Lung (tissue), 12 donors: ENCODE measurements around the gene CMTR1. TPM values are rescaled to one million over a fixed set of nuclear protein-coding genes. Genes with fewer than 3 reads are reported as not detected.

Experiments used
- ATAC-seq: fragments of 200-7000 bp; cut with Tn5 transposase; one replicate; pipeline ENCODE4 v1.9.1; 2020; ENCODE audit warnings: moderate number of reproducible peaks; ENCODE audit not compliant: insufficient read depth, low FRiP score
- DNase-seq, 3 donors: peaks; one replicate each; pipeline ENCODE4 v3.0.0-alpha.2; 2013 to 2017
- H3K27ac ChIP-seq, 2 donors: one replicate each; pipeline ENCODE4 v1.5.1; 2013; ENCODE audit warnings: mild to moderate bottlenecking in 2 of 2, moderate library complexity in 2 of 2, control low read depth in 1 of 2, inconsistent platforms in 1 of 2, low read depth in 1 of 2, low read length in 1 of 2
- H3K27me3 ChIP-seq, 3 donors: one replicate each; pipeline ENCODE4 v1.5.1; 2013; ENCODE audit warnings: low read length in 2 of 3; ENCODE audit not compliant: control insufficient read depth in 3 of 3, insufficient read depth in 3 of 3
- H3K36me3 ChIP-seq, 4 donors: one replicate each; pipeline ENCODE4 v1.5.1; 2013; ENCODE audit warnings: low read length in 4 of 4, mild to moderate bottlenecking in 1 of 4, moderate library complexity in 1 of 4; ENCODE audit not compliant: control insufficient read depth in 4 of 4, insufficient read depth in 4 of 4
- H3K4me1 ChIP-seq, 5 donors: one replicate each; pipeline ENCODE4 v1.5.1; 2013; ENCODE audit warnings: low read length in 5 of 5, mild to moderate bottlenecking in 2 of 5, moderate library complexity in 1 of 5; ENCODE audit not compliant: control insufficient read depth in 5 of 5, insufficient read depth in 5 of 5
- H3K4me3 ChIP-seq: one replicate; pipeline ENCODE4 v1.5.1; 2013; ENCODE audit warnings: mild to moderate bottlenecking, control low read depth, moderate library complexity
- H3K9ac ChIP-seq, 2 donors: one replicate each; pipeline ENCODE4 v1.5.1; 2013; ENCODE audit warnings: low read length in 2 of 2, control low read depth in 1 of 2; ENCODE audit not compliant: insufficient read depth in 1 of 2
- H3K9me3 ChIP-seq, 4 donors: one replicate each; pipeline ENCODE4 v1.5.1; 2013; ENCODE audit warnings: low read length in 3 of 4, mild to moderate bottlenecking in 1 of 4, moderate library complexity in 1 of 4; ENCODE audit not compliant: control insufficient read depth in 4 of 4, insufficient read depth in 3 of 4
- WGBS, 2 donors: extraction: QIAGEN DNeasy Blood & Tissue Kit; methylation state at CpG; one replicate each; pipeline ENCODE4 v1.1.7; 2013; 5-methylcytosine and 5-hydroxymethylcytosine counted together
- polyA plus RNA-seq, 2 donors: library from polyadenylated mRNA; stranded (reverse); fragments of 200-250 nt; gene quantifications; one replicate each; pipeline ENCODE4 v1.2.1, GENCODE V29; 2013
- total RNA-seq, 2 donors: library from RNA; depleted of rRNA in 1 of 2; stranded (reverse); fragments of >200 nt in 1 of 2; gene quantifications; one replicate each; pipeline ENCODE4 v1.2.1, GENCODE V29; 2014 to 2021
- TF ChIP-seq, protein P1 (sequence below): IDR thresholded peaks from 2 replicates; pipeline ENCODE4 v1.5.1; 2012; ENCODE audit warnings: mild to moderate bottlenecking; ENCODE audit errors: control extremely low read depth, extremely low read depth
- donor health status: control.
- donor health status: control.
- donor health status: Bipolar disorder and iron deficiency.
- donor health status: healthy.
- donor health status: DM: yes; HTN: yes; CAD: no.

The CMTR1 gene
- total and polyA plus RNA-seq, 4 donors, result 18.8 to 39.3 (median 26.6) TPM

DNA sequence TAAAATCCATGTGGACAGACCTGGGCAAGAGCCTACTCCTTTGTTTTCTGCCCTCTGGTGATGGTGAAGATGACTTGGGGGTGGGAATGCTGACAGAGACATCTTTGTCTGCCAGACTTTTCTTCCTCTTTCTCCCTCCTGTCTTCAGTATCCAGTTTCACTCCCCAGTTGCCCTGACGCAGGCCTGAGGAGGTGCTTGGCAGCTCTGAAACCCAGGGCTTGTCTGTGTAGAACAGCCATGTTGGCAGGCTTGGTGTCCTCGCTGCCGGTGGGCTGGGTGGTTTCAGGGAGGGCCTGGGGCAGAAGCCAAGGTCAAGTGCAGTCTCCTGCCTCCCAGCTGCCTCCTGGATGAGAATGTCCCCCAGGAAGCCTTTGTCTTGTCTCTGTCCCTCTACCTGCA lies 44.2 kb downstream of the CMTR1 start:
- WGBS, 2 donors, result 87 to 100% methylated on average over 3 of the region's 3 CpGs
- H3K9me3 ChIP-seq, result no peaks in the 10 kb centered on the region
- H3K27ac ChIP-seq, result no peak overlapping the region
- no peak for ATAC-seq
- no peaks in the 10 kb centered on the region for H3K27me3 ChIP-seq
- no peak for DNase-seq
- H3K4me3 ChIP-seq, result no peak overlapping the region
- no peak overlapping the region for H3K9ac ChIP-seq
- TF ChIP-seq, protein P1, sequence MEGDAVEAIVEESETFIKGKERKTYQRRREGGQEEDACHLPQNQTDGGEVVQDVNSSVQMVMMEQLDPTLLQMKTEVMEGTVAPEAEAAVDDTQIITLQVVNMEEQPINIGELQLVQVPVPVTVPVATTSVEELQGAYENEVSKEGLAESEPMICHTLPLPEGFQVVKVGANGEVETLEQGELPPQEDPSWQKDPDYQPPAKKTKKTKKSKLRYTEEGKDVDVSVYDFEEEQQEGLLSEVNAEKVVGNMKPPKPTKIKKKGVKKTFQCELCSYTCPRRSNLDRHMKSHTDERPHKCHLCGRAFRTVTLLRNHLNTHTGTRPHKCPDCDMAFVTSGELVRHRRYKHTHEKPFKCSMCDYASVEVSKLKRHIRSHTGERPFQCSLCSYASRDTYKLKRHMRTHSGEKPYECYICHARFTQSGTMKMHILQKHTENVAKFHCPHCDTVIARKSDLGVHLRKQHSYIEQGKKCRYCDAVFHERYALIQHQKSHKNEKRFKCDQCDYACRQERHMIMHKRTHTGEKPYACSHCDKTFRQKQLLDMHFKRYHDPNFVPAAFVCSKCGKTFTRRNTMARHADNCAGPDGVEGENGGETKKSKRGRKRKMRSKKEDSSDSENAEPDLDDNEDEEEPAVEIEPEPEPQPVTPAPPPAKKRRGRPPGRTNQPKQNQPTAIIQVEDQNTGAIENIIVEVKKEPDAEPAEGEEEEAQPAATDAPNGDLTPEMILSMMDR, result no peak
- H3K36me3 ChIP-seq, result peaks cover 0 to 68% (median 52%) of the 10 kb centered on the region in 4 donors
- peaks cover 0 to 3% (median 0%) of the 10 kb centered on the region in 5 donors for H3K4me1 ChIP-seq

DNA sequence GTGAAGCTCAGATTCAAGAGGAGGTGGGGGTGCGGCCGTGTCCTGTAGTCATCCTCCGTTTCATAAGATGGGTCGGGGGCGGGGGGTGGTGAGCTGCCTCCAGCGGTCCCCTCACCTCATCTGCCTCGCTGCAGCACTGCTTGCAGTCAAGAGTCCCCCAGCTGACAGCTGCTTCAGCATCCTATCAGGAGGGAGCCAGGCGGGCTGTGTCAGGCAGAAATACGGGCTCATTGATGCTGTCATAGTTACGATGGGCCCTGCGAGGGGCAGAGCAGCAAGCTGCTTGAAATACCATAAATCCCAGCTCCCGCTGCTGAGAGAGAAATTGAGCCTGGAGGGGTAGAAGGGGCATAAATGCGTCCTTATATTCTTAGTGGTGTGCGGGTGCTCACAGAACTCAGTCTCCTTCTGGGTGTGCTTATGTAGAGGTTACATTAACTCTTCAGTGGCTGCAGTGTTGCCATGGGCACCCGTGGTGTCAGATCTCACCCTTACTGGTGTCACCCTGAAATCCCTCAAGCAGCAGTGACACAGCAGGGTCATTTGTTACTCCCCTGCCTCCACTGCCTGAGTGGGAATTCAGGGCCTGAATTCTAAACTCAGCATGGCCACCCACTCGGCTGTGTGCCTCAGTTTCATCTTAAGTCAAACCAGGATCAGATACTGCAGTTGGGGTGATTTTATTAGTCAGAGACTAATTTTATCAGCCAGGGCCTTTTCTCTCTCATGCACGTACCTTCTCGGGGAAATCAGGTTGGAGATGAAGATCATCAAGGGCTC lies 44.8 kb downstream of the CMTR1 start:
- Histone ChIP-seq H3K27me3 (no peaks in the 10 kb centered on the region), H3K9ac (no peak overlapping the region), H3K4me3 (no peak overlapping the region), H3K27ac (no peak overlapping the region), H3K9me3 (no peaks in the 10 kb centered on the region), H3K4me1 (peaks cover 0 to 3% (median 0%) of the 10 kb centered on the region in 5 donors), H3K36me3 (peaks cover 0 to 68% (median 49%) of the 10 kb centered on the region in 4 donors)
- 89 to 91% methylated on average over 18 of the region's 18 CpGs for WGBS, 2 donors
- TF ChIP-seq, protein P1, result no peak
- no peak for DNase-seq
- no peak for ATAC-seq

DNA sequence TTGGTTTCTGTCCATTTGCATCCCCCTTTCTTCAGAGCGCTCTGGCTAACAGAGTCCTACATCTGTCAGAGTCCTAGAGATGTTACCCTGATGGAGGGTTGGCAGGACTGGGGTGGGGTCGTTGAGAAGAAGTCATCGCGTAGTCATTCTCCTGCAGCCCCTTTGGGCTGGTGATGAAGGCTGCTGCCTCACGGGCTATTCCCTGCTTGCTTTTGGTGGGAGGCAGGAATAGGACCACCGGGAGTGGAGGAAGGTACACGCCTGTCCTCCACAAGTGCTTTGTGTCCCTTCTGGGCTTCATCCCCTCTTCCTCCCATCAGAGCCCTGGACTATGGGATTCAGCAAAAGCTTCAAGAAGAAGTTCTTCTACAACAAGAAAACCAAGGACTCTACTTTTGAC lies 45.8 kb downstream of the CMTR1 start:
- DNase-seq (no peak), ATAC-seq (no peak)
- Histone ChIP-seq H3K9me3 (no peaks in the 10 kb centered on the region), H3K27ac (no peak overlapping the region), H3K9ac (no peak overlapping the region), H3K4me1 (peaks cover 0 to 3% (median 0%) of the 10 kb centered on the region in 5 donors), H3K36me3 (peaks cover 0 to 72% (median 43%) of the 10 kb centered on the region in 4 donors), H3K4me3 (no peak overlapping the region), H3K27me3 (no peaks in the 10 kb centered on the region)
- WGBS, 2 donors, result 93 to 97% methylated on average over 7 of the region's 7 CpGs
- TF ChIP-seq, protein P1, result no peak
